ENCODE measurements around the gene SMAP1.
"Not testable (repeated sequence)": the region's sequence is repeated elsewhere in the genome, so short reads cannot be mapped to it uniquely, and the experiment has no call there.

The SMAP1 gene

DNA sequence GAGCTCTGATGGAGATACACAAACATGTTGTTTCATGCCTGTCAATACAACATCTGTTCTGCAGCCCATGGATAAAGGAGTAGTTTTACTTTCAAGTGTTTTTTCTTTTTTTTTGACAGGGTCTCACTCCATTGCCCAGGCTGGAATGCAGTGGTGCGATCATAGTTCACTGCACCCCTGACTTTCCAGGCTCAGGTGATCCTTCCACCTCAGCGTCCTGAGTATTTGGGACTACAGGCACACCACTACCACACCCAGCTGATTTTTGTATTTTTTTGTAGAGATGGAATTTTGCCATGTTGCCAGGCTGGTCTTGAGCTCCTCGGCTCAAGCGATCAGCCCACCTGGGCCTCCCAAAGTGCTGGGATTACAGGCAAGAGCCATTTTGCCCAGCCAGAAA lies 97.0 kb downstream of the SMAP1 start:
- H3K9me3 ChIP-seq (ENCODE audit: control insufficient read depth, insufficient read depth, low read depth, low read length) = no peaks in the 10 kb centered on the region

GRCh38 chr6:70771351-70771750 lies 103.7 kb downstream of the SMAP1 start:
- H3K4me1 ChIP-seq (ENCODE audit: control insufficient read depth, insufficient read depth, low read length); POLR2A ChIA-PET; H3K9me3 ChIP-seq (ENCODE audit: control insufficient read depth, insufficient read depth, low read depth, low read length); H3K4me3 ChIP-seq (ENCODE audit: low read depth, low read length); H3K27ac ChIP-seq (ENCODE audit: extremely low read depth, low read depth, low read length); CTCF ChIA-PET; H3K36me3 ChIP-seq (ENCODE audit: control insufficient read depth in 2 of 2, insufficient read depth in 1 of 2, low read length in 2 of 2): not testable (repeated sequence)

More for the DNA sequence above, 97.0 kb downstream of the SMAP1 start:
- POLR2A ChIA-PET = no interaction called here
- CTCF ChIA-PET = no interaction called here
- no peak overlapping the region for H3K27ac ChIP-seq (ENCODE audit: extremely low read depth, low read depth, low read length)
- H3K4me3 ChIP-seq (ENCODE audit: low read depth, low read length) = no peak overlapping the region
- TF ChIP-seq ZNF645 (tag by site-specific recombination; IDR thresholded peaks at IDR 0.05) = no peak
- TF ChIP-seq ZNF121 (tag by site-specific recombination; IDR thresholded peaks at IDR 0.05) = no peak
- no peak for TF ChIP-seq ZNF221 (tag by site-specific recombination; IDR thresholded peaks at IDR 0.05; ENCODE audit: borderline replicate concordance)
- TF ChIP-seq RBAK (tag by site-specific recombination; IDR thresholded peaks at IDR 0.05) = no peak
- no peak for TF ChIP-seq ZNF513 (tag by site-specific recombination; IDR thresholded peaks at IDR 0.05)
- TF ChIP-seq ATF2 (tag by site-specific recombination; IDR thresholded peaks at IDR 0.05; ENCODE audit: low read depth) = no peak
- TF ChIP-seq ZNF623 (tag by site-specific recombination; IDR thresholded peaks at IDR 0.05) = no peak
- no peak for TF ChIP-seq ZNF133 (tag by site-specific recombination; IDR thresholded peaks at IDR 0.05)
- no peak for TF ChIP-seq HOXC10 (CRISPR knock-in tag; IDR thresholded peaks at IDR 0.05)
- TF ChIP-seq ZNF48 (tag by site-specific recombination; IDR thresholded peaks at IDR 0.05) = no peak
- TF ChIP-seq GLIS1 (tag by site-specific recombination; IDR thresholded peaks at IDR 0.05) = no peak
- TF ChIP-seq ZNF280C (tag by site-specific recombination; IDR thresholded peaks at IDR 0.05) = no peak
- no peak for TF ChIP-seq PRDM6 (tag by site-specific recombination; IDR thresholded peaks at IDR 0.05)
- TF ChIP-seq MZF1 (tag by site-specific recombination; IDR thresholded peaks at IDR 0.05; ENCODE audit: borderline replicate concordance) = no peak
- TF ChIP-seq, protein P1, sequence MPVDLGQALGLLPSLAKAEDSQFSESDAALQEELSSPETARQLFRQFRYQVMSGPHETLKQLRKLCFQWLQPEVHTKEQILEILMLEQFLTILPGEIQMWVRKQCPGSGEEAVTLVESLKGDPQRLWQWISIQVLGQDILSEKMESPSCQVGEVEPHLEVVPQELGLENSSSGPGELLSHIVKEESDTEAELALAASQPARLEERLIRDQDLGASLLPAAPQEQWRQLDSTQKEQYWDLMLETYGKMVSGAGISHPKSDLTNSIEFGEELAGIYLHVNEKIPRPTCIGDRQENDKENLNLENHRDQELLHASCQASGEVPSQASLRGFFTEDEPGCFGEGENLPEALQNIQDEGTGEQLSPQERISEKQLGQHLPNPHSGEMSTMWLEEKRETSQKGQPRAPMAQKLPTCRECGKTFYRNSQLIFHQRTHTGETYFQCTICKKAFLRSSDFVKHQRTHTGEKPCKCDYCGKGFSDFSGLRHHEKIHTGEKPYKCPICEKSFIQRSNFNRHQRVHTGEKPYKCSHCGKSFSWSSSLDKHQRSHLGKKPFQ (tag by site-specific recombination; IDR thresholded peaks at IDR 0.05) = no peak
- TF ChIP-seq FEZF1 (tag by site-specific recombination; IDR thresholded peaks at IDR 0.05) = no peak
- TF ChIP-seq ZNF792 (tag by site-specific recombination; IDR thresholded peaks at IDR 0.05) = no peak
- H3K4me1 ChIP-seq (ENCODE audit: control insufficient read depth, insufficient read depth, low read length) = no peaks in the 10 kb centered on the region
- peaks cover 0 to 5% of the 10 kb centered on the region in 2 experiments; a peak in 1 of 3 replicates for H3K36me3 ChIP-seq (ENCODE audit: control insufficient read depth in 2 of 2, insufficient read depth in 1 of 2, low read length in 2 of 2)
